Fibroblast of skin of right biceps (primary cell): ENCODE measurements around the gene DUS3L.
"Not testable (repeated sequence)": the region's sequence is repeated elsewhere in the genome, so short reads cannot be mapped to it uniquely, and the experiment has no call there.

Experiments
- DNase-seq: peaks from one replicate; pipeline ENCODE4 v3.0.0-alpha.2; 2013

DUS3L gene

DNA sequence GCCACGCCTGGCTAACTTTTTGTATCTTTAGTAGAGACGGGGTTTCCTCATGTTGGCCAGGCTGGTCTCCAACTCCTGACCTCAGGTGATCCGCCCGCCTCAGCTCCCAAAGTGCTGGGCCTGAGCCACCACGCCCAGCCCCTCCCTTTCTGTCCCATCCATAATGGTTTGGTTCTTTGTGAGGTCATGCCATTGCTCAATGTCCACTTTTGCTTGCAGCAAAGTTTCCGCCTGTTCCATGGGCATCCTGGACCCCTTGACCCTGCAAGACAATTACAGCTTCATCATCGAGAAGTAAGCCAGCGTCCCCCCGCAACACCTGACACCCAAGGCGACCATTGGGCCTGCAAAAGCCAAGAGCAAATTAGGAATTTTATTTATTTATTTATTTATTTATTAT lies 23.0 kb downstream of the DUS3L start:
- DNase-seq, result no peak

DNA sequence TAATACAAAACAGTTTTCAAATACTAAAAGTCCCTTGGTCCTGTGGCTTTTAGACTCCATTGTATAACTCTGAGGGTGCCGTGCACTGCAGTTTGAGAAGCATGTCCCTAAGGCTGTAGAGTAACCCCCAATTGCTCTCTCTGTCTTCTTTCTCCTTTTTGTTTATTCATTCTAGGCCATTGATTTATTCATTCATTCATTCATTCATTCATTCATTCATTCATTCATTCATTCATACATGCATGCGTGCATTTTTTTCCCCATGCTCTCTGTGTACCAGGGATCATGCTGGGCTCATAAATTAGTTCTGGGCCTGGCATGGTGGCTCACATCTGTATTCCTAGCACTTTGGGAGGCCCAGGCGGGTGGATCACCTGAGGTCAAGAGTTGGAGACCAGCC lies 25.7 kb downstream of the DUS3L start:
- DNase-seq, result no peak

DNA sequence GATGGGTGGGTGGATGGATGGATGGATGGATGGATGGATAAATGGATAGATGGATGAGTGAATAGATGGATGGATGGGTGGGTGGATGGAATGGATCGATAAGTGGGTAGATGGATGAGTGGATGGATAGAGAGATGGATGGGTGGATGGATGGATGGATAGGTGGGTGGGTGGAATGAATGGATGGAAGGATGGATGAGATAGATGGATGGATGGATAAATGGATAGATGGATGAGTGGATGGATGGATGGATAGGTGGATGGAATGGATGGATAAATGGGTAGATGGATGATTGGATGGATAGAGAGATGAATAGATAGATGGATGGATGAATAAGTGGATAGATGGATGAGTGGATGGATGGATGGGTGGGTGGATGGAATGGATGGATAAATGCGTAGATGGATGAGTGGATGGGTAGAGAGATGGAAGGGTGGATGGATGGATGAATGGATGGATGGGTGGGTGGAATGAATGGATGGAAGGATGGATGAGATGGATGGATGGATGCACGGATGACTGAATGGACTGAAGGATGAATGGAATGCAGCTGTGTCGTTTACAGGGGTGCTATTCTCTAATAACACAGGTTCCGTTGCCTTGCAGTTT lies 28.2 kb downstream of the DUS3L start:
- DNase-seq, result no peak

DNA sequence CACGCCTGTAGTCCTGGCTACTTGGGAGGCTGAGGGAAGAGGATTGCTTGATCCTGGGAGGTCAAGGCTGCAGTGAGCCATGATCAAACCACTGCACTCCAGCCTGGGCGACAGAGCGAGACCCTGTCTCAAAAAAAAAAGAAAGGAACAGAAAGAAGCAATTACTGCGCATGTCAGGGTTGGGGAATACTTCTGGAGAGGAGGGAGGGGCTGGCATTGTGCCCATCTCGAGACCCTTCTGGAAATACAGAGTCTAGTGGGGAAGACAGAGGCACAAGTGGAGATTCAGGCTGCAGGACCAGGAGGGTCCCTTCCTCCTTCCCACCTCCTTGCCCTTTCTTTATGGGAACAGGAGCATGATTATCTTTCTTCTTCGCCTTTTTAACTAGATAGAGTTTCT lies 37.2 kb downstream of the DUS3L start:
- no peak for DNase-seq

DNA sequence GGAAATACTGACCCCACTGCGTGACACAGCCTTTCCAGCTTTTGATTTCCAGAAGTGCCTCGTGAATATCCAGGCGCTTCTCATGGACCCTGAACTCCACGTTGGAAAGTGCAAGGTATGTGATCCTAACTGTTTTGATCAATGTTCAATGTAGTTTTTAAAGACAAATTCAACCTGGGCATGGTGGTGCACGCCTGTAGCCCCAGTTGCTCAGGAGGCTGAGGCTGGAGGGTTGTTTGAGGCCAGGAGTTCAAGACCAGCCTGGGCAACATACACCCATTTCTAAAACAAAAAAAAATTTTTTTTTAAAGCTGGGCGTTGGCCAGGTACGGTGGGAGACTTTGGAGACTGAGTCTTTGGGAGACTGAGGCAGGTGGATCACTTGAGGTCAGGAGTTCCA lies 39.3 kb downstream of the DUS3L start:
- DNase-seq, result no peak

DNA sequence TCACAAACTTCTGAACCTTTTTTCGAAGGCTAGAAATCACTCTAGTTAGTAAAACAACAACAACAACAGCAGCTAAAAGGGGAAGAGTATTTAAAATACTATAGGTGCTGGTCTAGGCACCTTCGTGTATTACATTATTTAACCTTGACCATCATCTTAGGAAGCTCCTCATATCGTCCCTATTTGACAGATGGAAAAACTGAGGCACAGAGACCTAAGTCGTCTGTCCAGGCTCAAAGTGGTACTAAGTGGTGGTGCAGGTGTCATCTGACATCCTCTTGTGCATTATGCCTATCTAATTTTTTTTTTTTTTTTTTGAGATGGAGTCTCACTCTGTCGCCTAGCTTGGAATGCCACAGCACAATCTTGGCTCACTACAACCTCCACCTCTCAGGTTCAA lies 41.5 kb downstream of the DUS3L start:
- DNase-seq, result no peak

DNA sequence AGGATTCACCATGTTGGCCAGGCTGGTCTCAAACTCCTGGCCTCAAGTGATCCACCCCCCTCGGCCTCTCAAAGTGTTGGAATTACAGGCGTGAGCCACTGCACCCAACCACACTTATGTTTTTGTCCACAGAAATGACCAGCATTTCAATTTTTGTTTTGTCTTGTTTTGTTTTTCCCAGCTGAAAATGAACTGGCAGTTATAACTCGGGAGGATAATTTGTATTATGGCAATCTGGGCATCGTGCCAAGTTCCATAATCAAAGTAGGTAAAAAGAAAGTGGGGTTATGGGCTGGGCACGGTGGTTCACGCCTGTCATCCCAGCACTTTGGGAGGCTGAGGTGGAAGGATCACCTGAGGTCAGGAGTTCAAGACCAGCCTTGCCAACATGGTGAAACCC lies 42.0 kb downstream of the DUS3L start:
- DNase-seq, result not testable (repeated sequence)

DNA sequence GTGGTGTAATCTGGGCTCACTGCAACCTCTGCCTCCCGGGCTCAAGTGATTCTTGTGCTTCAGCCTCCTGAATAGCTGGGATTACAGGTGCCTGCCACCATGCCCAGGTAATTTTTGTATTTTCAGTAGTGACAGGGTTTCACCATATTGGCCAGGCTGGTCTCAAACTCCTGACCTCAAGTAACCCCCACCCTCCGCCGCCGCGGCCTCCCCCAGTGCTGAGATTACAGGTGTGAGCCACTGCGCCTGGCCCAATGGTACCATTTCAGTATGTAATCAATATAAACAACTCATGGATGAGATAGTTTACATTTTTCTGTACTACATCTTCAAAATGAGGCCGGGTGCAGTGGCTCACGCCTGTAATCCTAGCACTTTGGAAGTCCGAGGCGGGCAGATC lies 46.0 kb downstream of the DUS3L start:
- not testable (repeated sequence) for DNase-seq

DNA sequence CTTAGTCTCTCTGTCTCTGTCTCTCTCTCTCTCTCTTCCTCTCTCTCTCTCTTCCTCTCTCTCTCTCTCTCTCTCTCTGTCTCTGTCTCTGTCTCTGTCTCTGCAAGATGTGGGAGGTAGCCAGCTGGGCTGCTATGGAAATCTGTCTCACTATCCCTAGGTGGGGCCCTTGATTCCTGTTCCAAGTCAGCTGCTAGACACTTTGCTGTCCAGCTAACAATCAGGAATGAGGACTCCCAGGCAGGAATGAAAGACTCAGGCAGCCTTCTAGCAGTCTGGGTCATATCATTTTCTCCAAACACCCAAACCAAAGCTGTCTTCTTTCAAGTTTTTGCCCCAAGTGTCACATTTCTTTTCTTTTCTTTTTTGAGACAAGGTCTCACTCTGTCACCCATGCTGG lies 47.3 kb downstream of the DUS3L start:
- no peak for DNase-seq

DNA sequence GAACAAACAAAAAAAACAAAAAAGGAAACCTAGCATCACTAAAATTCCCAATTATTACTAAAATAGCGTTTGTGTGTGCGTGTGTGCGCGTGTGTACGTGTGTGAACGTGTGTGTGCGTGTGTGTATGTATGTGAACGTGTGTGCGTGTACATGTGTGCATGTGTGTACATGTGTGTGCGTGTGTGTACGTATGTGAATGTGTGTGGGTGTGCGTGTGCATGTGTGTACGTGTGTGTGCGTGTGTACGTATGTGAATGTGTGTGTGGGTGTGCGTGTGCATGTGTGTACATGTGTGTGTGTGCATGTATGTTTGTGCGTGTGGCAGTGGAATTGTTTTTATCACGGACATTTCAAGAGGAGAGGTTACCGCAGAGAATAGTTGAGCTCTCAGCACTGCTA lies 48.9 kb downstream of the DUS3L start:
- DNase-seq, result no peak

DNA sequence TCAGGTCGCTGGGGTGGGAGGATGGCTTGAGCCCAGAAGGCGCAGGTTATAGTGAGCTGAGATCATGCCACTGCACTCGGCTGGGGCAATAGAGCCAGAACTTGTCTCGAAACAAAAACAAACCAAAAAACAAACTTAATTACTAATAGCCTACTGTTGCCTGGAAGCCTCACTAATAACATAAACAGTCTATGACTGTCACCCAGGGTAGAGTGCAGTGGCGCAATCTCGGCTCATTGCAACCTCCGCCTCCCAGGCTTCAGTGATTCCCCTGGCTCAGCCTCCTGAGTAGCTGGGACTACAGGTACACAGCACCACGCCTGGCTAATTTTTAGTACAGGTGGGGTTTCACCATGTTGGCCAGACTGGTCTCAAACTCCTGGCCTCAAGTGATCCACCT lies 52.5 kb downstream of the DUS3L start:
- DNase-seq, result no peak
